A549 (cell line): ENCODE data around the gene ATAD1. TPM values are rescaled to one million over a fixed set of nuclear protein-coding genes. Genes with fewer than 3 reads are reported as not detected.

Experiments
- ATAC-seq, 2 experiments: fragments of 200-7000 bp in 1 of 2; fragments of >200 bp in 1 of 2; cut with Nextera tagmentation in 1 of 2; cut with Tn5 transposase in 1 of 2; 3 replicates each; pipeline versions ENCODE4 v1.8.0 to v1.9.1; 2018 to 2020; ENCODE audit warnings: mild to moderate bottlenecking in 1 of 2, moderate library complexity in 1 of 2
- CTCF ChIA-PET: fragments of 300-600 bp; sonication (Branson Sonifier 250); formaldehyde crosslinking; extraction: SDS; loops from one replicate; lab custom pipeline; 2021; ENCODE audit warnings: antibody characterized with exemption, inconsistent platforms; lab: Yijun Ruan, JAX
- POLR2A ChIA-PET: fragments of 350-600 bp; formaldehyde crosslinking; extraction: SDS; loops from one replicate; lab custom pipeline; 2021; ENCODE audit warnings: antibody characterized with exemption, inconsistent platforms; lab: Yijun Ruan, JAX
- DNase-seq, 2 experiments: peaks; one replicate each; pipeline versions ENCODE4 v3.0.0 to v3.0.0-alpha.2; 2011 to 2016; ENCODE audit warnings: low read depth in 1 of 2, low spot score in 1 of 2
- FAIRE-seq: peaks from 2 replicates; lab custom pipeline; 2011; peaks lifted over from hg19 to GRCh38; lab: Jason Lieb, UNC
- H3K27ac ChIP-seq, 2 experiments: fragments of >200 bp; sonication (Bioruptor Twin); formaldehyde crosslinking; 3 replicates each; pipeline ENCODE4 v1.5.1; 2016 to 2017
- H3K4me1 ChIP-seq: fragments of >200 bp; sonication (Bioruptor Twin); formaldehyde crosslinking; 3 replicates; pipeline ENCODE4 v1.6.1; 2016
- H3K4me2 ChIP-seq: fragments of >200 bp; sonication (Bioruptor Twin); formaldehyde crosslinking; 3 replicates; pipeline ENCODE4 v1.6.1; 2016
- H3K4me3 ChIP-seq: fragments of >200 bp; sonication (Bioruptor Twin); formaldehyde crosslinking; 3 replicates; pipeline ENCODE4 v1.5.1; 2016
- H3K9me3 ChIP-seq: fragments of >200 bp; sonication (Bioruptor Twin); formaldehyde crosslinking; 3 replicates; pipeline ENCODE4 v1.6.1; 2016
- ATOH8 ChIP-seq: fragments of 250-450 bp; sonication (Bioruptor Pico); IDR thresholded peaks from 2 replicates; pipeline ENCODE4 v1.5.0; 2020; ENCODE audit warnings: low read depth, mild to moderate bottlenecking, moderate library complexity
- BCL3 ChIP-seq: fragments of >200 bp; sonication (Bioruptor Twin); formaldehyde crosslinking; IDR thresholded peaks from 3 replicates; pipeline ENCODE4 v1.6.1; 2016
- CBX8 ChIP-seq: fragments of 200-600 bp; sonication (generic); IDR thresholded peaks from 2 replicates; pipeline ENCODE4 v1.6.1; 2016
- CTCF ChIP-seq: fragments of >200 bp; sonication (Bioruptor Twin); formaldehyde crosslinking; IDR thresholded peaks from 3 replicates; pipeline ENCODE4 v1.5.1; 2016
- EHF ChIP-seq: fragments of 250-450 bp; sonication (Bioruptor Pico); IDR thresholded peaks from 2 replicates; pipeline ENCODE4 v1.5.0; 2020; ENCODE audit warnings: mild to moderate bottlenecking
- EHMT2 ChIP-seq: fragments of 200-600 bp; sonication (generic); IDR thresholded peaks from 2 replicates; pipeline ENCODE4 v1.6.1; 2016; ENCODE audit warnings: antibody characterized with exemption, low read depth, mild to moderate bottlenecking, moderate library complexity
- ELK1 ChIP-seq: fragments of 150-350 bp; IDR thresholded peaks from 2 replicates; pipeline ENCODE4 v1.6.1; 2014; ENCODE audit warnings: low read depth, mild to moderate bottlenecking, low read length
- EP300 ChIP-seq, 2 experiments: fragments of >200 bp; sonication (Bioruptor Twin); formaldehyde crosslinking; IDR thresholded peaks; 2 replicates in 1 of 2; 3 replicates in 1 of 2; pipeline ENCODE4 v1.6.1; 2016 to 2017
- FOXS1 ChIP-seq: fragments of 250-450 bp; sonication (Bioruptor Pico); IDR thresholded peaks from 2 replicates; pipeline ENCODE4 v1.5.0; 2020; ENCODE audit warnings: mild to moderate bottlenecking, moderate library complexity
- HES2 ChIP-seq: fragments of >200 bp; sonication (Bioruptor Twin); formaldehyde crosslinking; IDR thresholded peaks from 2 replicates; pipeline ENCODE4 v1.6.1; 2016
- HMGXB4 ChIP-seq: fragments of 250-450 bp; sonication (Bioruptor Pico); IDR thresholded peaks from 2 replicates; pipeline ENCODE4 v1.5.0; 2021; ENCODE audit warnings: mild to moderate bottlenecking, moderate library complexity, borderline replicate concordance
- HOXB5 ChIP-seq: fragments of 250-450 bp; sonication (Bioruptor Pico); IDR thresholded peaks from 2 replicates; pipeline ENCODE4 v1.5.0; 2020; ENCODE audit warnings: mild to moderate bottlenecking, moderate library complexity
- KDM5A ChIP-seq: fragments of 200-600 bp; sonication (generic); IDR thresholded peaks from 2 replicates; pipeline ENCODE4 v1.6.1; 2016; ENCODE audit warnings: antibody characterized with exemption, mild to moderate bottlenecking
- NFE2L2 ChIP-seq: fragments of 150-350 bp; conservative IDR thresholded peaks from 2 replicates; pipeline ENCODE4 v1.6.1; 2014; ENCODE audit warnings: low read length
- NR3C1 ChIP-seq: fragments of >200 bp; sonication (Bioruptor Twin); formaldehyde crosslinking; IDR thresholded peaks from 3 replicates; pipeline ENCODE4 v1.6.1; 2017
- POLR2A ChIP-seq: IDR thresholded peaks from 2 replicates; pipeline ENCODE4 v1.6.1; 2012; ENCODE audit warnings: mild to moderate bottlenecking, low read length
- RAD21 ChIP-seq, 2 experiments: fragments of >200 bp in 1 of 2; sonication (Bioruptor Twin) in 1 of 2; formaldehyde crosslinking in 1 of 2; IDR thresholded peaks in 1 of 2; conservative IDR thresholded peaks in 1 of 2; 2 replicates in 1 of 2; 3 replicates in 1 of 2; pipeline ENCODE4 v1.6.1; 2012 to 2018; ENCODE audit warnings: inconsistent platforms in 1 of 2
- RARB ChIP-seq: fragments of 250-450 bp; sonication (Bioruptor Pico); IDR thresholded peaks from 2 replicates; pipeline ENCODE4 v1.8.0; 2021; ENCODE audit warnings: mild to moderate bottlenecking, moderate library complexity
- RFX5 ChIP-seq: fragments of 450-650 bp; IDR thresholded peaks from 2 replicates; pipeline ENCODE4 v1.7.1; 2014; ENCODE audit warnings: antibody characterized with exemption, mild to moderate bottlenecking, moderate library complexity
- SMC3 ChIP-seq: fragments of >200 bp; sonication (Bioruptor Twin); formaldehyde crosslinking; IDR thresholded peaks from 3 replicates; pipeline ENCODE4 v1.6.1; 2018; ENCODE audit warnings: inconsistent platforms
- SREBF2 ChIP-seq: fragments of 450-650 bp; IDR thresholded peaks from 2 replicates; pipeline ENCODE4 v1.6.1; 2014; ENCODE audit warnings: mild to moderate bottlenecking, moderate library complexity
- TFCP2L1 ChIP-seq: fragments of 250-450 bp; sonication (Bioruptor Pico); IDR thresholded peaks from 2 replicates; pipeline ENCODE4 v1.5.0; 2021; ENCODE audit warnings: mild to moderate bottlenecking
- ZFP36 ChIP-seq: fragments of 450-650 bp; IDR thresholded peaks from 2 replicates; pipeline ENCODE4 v1.6.1; 2014; ENCODE audit warnings: borderline replicate concordance; ENCODE audit not compliant: partially characterized antibody
- WGBS: methylation state at CpG from one replicate; pipeline ENCODE4 v1.1.6; 2017; ENCODE audit errors: missing lambda C conversion rate; 5-methylcytosine and 5-hydroxymethylcytosine counted together
- polyA plus RNA-seq, 4 experiments: library from polyadenylated mRNA; depleted of rRNA in 3 of 4; stranded (reverse); fragments of >200 nt; fragmentation: RNase III in 1 of 4; extraction: RNeasy Plus Mini Kit Qiagen cat#74134 plus additional on column Dnase treatment in 1 of 4; gene quantifications; 2 replicates in 3 of 4; 3 replicates in 1 of 4; pipeline ENCODE4 v1.2.3, GENCODE V29; 2011 to 2017

Gene ATAD1
- polyA plus RNA-seq, 2 of the 4 experiments (the other 2 are of a cell fraction) = 32.3 to 94.8 TPM

GRCh38 chr10:87782721-87783120 lies 35.3 kb downstream of the ATAD1 start:
- CTCF ChIA-PET = interaction anchor here (0.8 to 1.0 kb wide), 2 partner anchors 9 to 35 kb away, joined by 3 read pairs; partner anchors contain the start of gene ATAD1
- Histone ChIP-seq H3K4me2 (no peak overlapping the region), H3K4me1 (no peaks in the 10 kb centered on the region), H3K4me3 (no peak overlapping the region), H3K9me3 (no peaks in the 10 kb centered on the region), H3K27ac (no peak overlapping the region)
- WGBS = 93% methylated on average over 6 of the region's 6 CpGs
- no peak for DNase-seq
- POLR2A ChIA-PET = no interaction called here
- no peak for ATAC-seq
- FAIRE-seq = no peak
- no peak for TF ChIP-seq BCL3
- TF ChIP-seq HMGXB4 (CRISPR knock-in tag) = no peak
- TF ChIP-seq HES2 = no peak
- no peak for TF ChIP-seq RARB

- no peak overlapping the region for H3K27ac ChIP-seq
- WGBS = 100% methylated on average over 2 of the region's 2 CpGs
- POLR2A ChIA-PET = no interaction called here
- CTCF ChIA-PET = no interaction called here
- no peak overlapping the region for H3K4me2 ChIP-seq
- DNase-seq (no peak), FAIRE-seq (no peak), ATAC-seq (no peak)
- TF ChIP-seq NR3C1 (no peak), RFX5 (no peak), EHMT2 (no peak), EHF (CRISPR knock-in tag) (no peak), FOXS1 (CRISPR knock-in tag) (no peak), ATOH8 (CRISPR knock-in tag) (no peak), NFE2L2 (no peak), CBX8 (no peak), TFCP2L1 (no peak), POLR2A (no peak), ZFP36 (no peak), KDM5A (no peak), RAD21 (conservative IDR thresholded peaks at IDR 0.05 in 1 of 2, IDR thresholded peaks at IDR 0.05 in 1 of 2) (no peak), HOXB5 (CRISPR knock-in tag) (no peak), EP300 (IDR thresholded peaks at IDR 0.05) (no peak), CTCF (no peak), SREBF2 (no peak), SMC3 (no peak), ELK1 (no peak)
- no peaks in the 10 kb centered on the region for H3K9me3 ChIP-seq
- H3K4me1 ChIP-seq = no peaks in the 10 kb centered on the region
- H3K4me3 ChIP-seq = no peak overlapping the region
These were observed 36.5 kb downstream of the ATAD1 start for GRCh38 chr10:87781545-87781944.
